HEK293 (cell line): ENCODE results near the gene STK35.
A peak's percentile ranks its signal among the peaks of the same experiment; 100 is the strongest.

Source experiments
- CTCF ChIA-PET: fragments of 350-600 bp; formaldehyde crosslinking; extraction: SDS; loops from one replicate; lab custom pipeline; 2021; ENCODE audit warnings: antibody characterized with exemption; lab: Yijun Ruan, JAX
- POLR2A ChIA-PET: fragments of 300-600 bp; formaldehyde crosslinking; extraction: SDS; loops from one replicate; lab custom pipeline; 2020; ENCODE audit warnings: antibody characterized with exemption, inconsistent platforms; lab: Yijun Ruan, JAX
- H3K27ac ChIP-seq: fragments of 200-500 bp; sonication (Bioruptor generic); 2 replicates; pipeline ENCODE4 v1.5.1; 2014; ENCODE audit warnings: low read depth, low read length, control low read depth, inconsistent platforms; ENCODE audit errors: extremely low read depth
- H3K36me3 ChIP-seq, 2 experiments: fragments of 200-500 bp in 1 of 2; sonication (Bioruptor generic) in 1 of 2; 1 replicate in 1 of 2; 2 replicates in 1 of 2; pipeline ENCODE4 v1.5.1; 2014 to 2017; ENCODE audit warnings: inconsistent platforms in 2 of 2, low read length in 2 of 2; ENCODE audit not compliant: control insufficient read depth in 2 of 2, insufficient read depth in 1 of 2
- H3K4me1 ChIP-seq: fragments of 200-500 bp; sonication (Bioruptor generic); 2 replicates; pipeline ENCODE4 v1.5.1; 2014; ENCODE audit warnings: mild to moderate bottlenecking, low read length, inconsistent platforms; ENCODE audit not compliant: control insufficient read depth, insufficient read depth
- H3K4me3 ChIP-seq: 2 replicates; pipeline ENCODE4 v1.5.1; 2011; ENCODE audit warnings: low read depth, mild to moderate bottlenecking, control low read depth, low read length, moderate library complexity
- H3K9me3 ChIP-seq: fragments of 200-500 bp; sonication (Bioruptor generic); 2 replicates; pipeline ENCODE4 v1.5.1; 2014; ENCODE audit warnings: low read depth, low read length, inconsistent platforms; ENCODE audit not compliant: control insufficient read depth, insufficient read depth
- FEZF1 ChIP-seq: fragments of 450-650 bp; formaldehyde crosslinking; IDR thresholded peaks from 2 replicates; pipeline ENCODE4 v1.5.1; 2016; ENCODE audit warnings: missing biosample characterization, missing genetic modification characterization
- PRDM1 ChIP-seq: fragments of 450-650 bp; formaldehyde crosslinking; IDR thresholded peaks from 2 replicates; pipeline ENCODE4; 2016; ENCODE audit warnings: missing biosample characterization, missing genetic modification characterization
- PRDM4 ChIP-seq: fragments of 450-650 bp; formaldehyde crosslinking; IDR thresholded peaks from 2 replicates; pipeline ENCODE4 v1.5.1; 2017; ENCODE audit warnings: missing biosample characterization, missing genetic modification characterization
- REST ChIP-seq: fragments of 450-650 bp; formaldehyde crosslinking; IDR thresholded peaks from 2 replicates; pipeline ENCODE4 v1.5.1; 2016; ENCODE audit warnings: missing biosample characterization, missing genetic modification characterization
- SCRT2 ChIP-seq: fragments of 450-650 bp; formaldehyde crosslinking; IDR thresholded peaks from 2 replicates; pipeline ENCODE4 v1.5.1; 2016; ENCODE audit warnings: missing biosample characterization, missing genetic modification characterization
- ZBTB20 ChIP-seq: fragments of 450-650 bp; formaldehyde crosslinking; IDR thresholded peaks from 2 replicates; pipeline ENCODE4 v1.5.1; 2016; ENCODE audit warnings: missing biosample characterization, missing genetic modification characterization
- ZFP37 ChIP-seq: fragments of 450-650 bp; formaldehyde crosslinking; IDR thresholded peaks from 2 replicates; pipeline ENCODE4 v1.5.1; 2016; ENCODE audit warnings: missing biosample characterization, missing genetic modification characterization
- ZFP41 ChIP-seq: fragments of 450-650 bp; formaldehyde crosslinking; IDR thresholded peaks from 2 replicates; pipeline ENCODE4 v1.5.1; 2016; ENCODE audit warnings: missing biosample characterization, missing genetic modification characterization, borderline replicate concordance
- ZNF202 ChIP-seq: fragments of 450-650 bp; formaldehyde crosslinking; IDR thresholded peaks from 2 replicates; pipeline ENCODE4 v1.5.1; 2016; ENCODE audit warnings: missing biosample characterization, missing genetic modification characterization, borderline replicate concordance
- ZNF26 ChIP-seq: fragments of 450-650 bp; formaldehyde crosslinking; IDR thresholded peaks from 2 replicates; pipeline ENCODE4 v1.5.1; 2016; ENCODE audit warnings: missing biosample characterization, missing genetic modification characterization
- ZNF280C ChIP-seq: fragments of 450-650 bp; formaldehyde crosslinking; IDR thresholded peaks from 2 replicates; pipeline ENCODE4 v1.5.1; 2016; ENCODE audit warnings: missing biosample characterization, missing genetic modification characterization
- ZNF335 ChIP-seq: fragments of 450-650 bp; formaldehyde crosslinking; conservative IDR thresholded peaks from 2 replicates; pipeline ENCODE4 v1.5.1; 2016; ENCODE audit warnings: missing biosample characterization, missing genetic modification characterization
- ZNF362 ChIP-seq: fragments of 450-650 bp; formaldehyde crosslinking; IDR thresholded peaks from 2 replicates; pipeline ENCODE4 v1.5.1; 2016; ENCODE audit warnings: missing biosample characterization, missing genetic modification characterization
- ZNF366 ChIP-seq: fragments of 450-650 bp; formaldehyde crosslinking; conservative IDR thresholded peaks from 2 replicates; pipeline ENCODE4 v1.5.1; 2016; ENCODE audit warnings: missing biosample characterization, missing genetic modification characterization
- ZNF37A ChIP-seq: fragments of 450-650 bp; IDR thresholded peaks from 2 replicates; pipeline ENCODE4 v1.5.1; 2018; ENCODE audit warnings: missing biosample characterization, missing genetic modification characterization
- ZNF777 ChIP-seq: fragments of 450-650 bp; formaldehyde crosslinking; IDR thresholded peaks from 2 replicates; pipeline ENCODE4 v1.5.1; 2017; ENCODE audit warnings: missing biosample characterization, missing genetic modification characterization, borderline replicate concordance
- ZNF791 ChIP-seq: fragments of 450-650 bp; formaldehyde crosslinking; IDR thresholded peaks from 2 replicates; pipeline ENCODE4 v1.5.1; 2016; ENCODE audit warnings: missing biosample characterization, missing genetic modification characterization
- ZNF792 ChIP-seq: fragments of 450-650 bp; formaldehyde crosslinking; IDR thresholded peaks from 2 replicates; pipeline ENCODE4 v1.5.1; 2016; ENCODE audit warnings: missing biosample characterization, missing genetic modification characterization
- ZNF843 ChIP-seq: fragments of 450-650 bp; formaldehyde crosslinking; IDR thresholded peaks from 2 replicates; pipeline ENCODE4 v1.5.1; 2016; ENCODE audit warnings: missing biosample characterization, missing genetic modification characterization
- ZSCAN16 ChIP-seq: fragments of 450-650 bp; formaldehyde crosslinking; IDR thresholded peaks from 2 replicates; pipeline ENCODE4 v1.5.1; 2016; ENCODE audit warnings: missing biosample characterization, missing genetic modification characterization
- TF ChIP-seq, protein P1 (sequence below): fragments of 450-650 bp; formaldehyde crosslinking; IDR thresholded peaks from 2 replicates; pipeline ENCODE4 v1.5.1; 2016; ENCODE audit warnings: missing biosample characterization, missing genetic modification characterization

The STK35 gene

DNA sequence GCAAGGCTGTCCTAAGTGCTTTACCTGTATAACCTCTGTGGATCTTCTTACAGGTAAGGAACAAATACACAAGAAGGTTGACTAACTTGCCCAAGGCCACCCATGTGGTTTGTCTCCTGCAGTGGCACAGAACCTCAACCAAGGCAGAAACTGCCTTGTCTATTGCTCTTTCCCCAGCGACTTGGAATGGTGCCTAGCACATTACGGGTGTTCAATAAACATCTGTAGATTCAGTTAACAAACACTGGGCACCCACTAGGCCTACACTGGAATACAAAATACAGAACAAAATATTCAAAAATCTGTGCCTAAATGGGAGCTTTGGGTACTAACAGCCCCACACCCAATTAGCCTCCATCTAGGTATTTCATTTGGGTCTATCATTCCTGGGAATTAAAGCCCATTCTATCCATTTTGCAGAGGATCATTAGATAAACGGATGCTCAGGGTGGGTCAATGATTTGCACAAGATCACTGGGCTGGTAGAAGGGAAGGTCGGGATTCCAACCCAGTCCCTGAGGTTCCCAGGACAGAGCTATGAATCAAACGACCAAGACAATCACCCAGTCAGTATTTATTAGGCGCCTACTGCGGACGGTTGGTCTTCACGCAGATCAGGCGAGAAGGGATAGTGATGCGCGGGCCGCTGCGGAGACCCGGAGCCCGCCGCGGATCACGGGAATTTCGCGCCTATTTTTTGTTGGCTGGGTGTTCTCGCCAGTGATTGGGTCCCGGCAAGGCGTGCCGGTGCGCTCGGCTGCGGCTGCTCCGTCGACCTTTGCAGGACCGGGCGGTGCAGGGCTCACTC is at the start of gene STK35:
Gene STK35 (plus strand): TSS at position 771 of the 808 bp plus-strand sequence. CDS start 55 bp downstream, outside the sequence.
- Histone ChIP-seq H3K27ac (peak within 1 kb of the TSS; percentile 98), H3K4me3 (peak within 1 kb of the TSS; percentile 85), H3K4me1 (peaks cover 14% of the 10 kb centered on the region), H3K36me3 (peaks cover 9 to 25% of the 10 kb centered on the region in 2 experiments), H3K9me3 (no peaks in the 10 kb centered on the region)
- ChIA-PET CTCF (interaction anchor here (0.6 to 1.1 kb wide), 3 partner anchors 8 to 32 kb away, joined by 3 to 4 read pairs (median 4); no protein-coding TSS in a partner anchor), POLR2A (interaction anchor here (1.6 to 2.9 kb wide), 3 partner anchors 8 to 19 kb away, joined by 5 to 15 read pairs (median 10); no protein-coding TSS in a partner anchor)
- peak; percentile 87 for TF ChIP-seq FEZF1 (tag by site-specific recombination)
- peak; percentile 58; the same call in 1 of the 2 replicates for TF ChIP-seq ZNF362 (tag by site-specific recombination)
- TF ChIP-seq REST, result 0 out of 2 replicates have a peak, but pooled peaks have one; percentile 3
- 0 out of 2 replicates have a peak, but pooled peaks have one; percentile 64 for TF ChIP-seq ZNF792 (tag by site-specific recombination)
- TF ChIP-seq PRDM1, result no peak
- peak; percentile 49; the same call in 1 of the 2 replicates for TF ChIP-seq ZNF366 (tag by site-specific recombination)
- TF ChIP-seq SCRT2 (tag by site-specific recombination), result peak; percentile 43; the same call in 1 of the 2 replicates
- 0 out of 2 replicates have a peak, but pooled peaks have one; percentile 70 for TF ChIP-seq ZSCAN16
- TF ChIP-seq ZFP37 (tag by site-specific recombination), result no peak
- TF ChIP-seq ZNF335, result peak; percentile 82

GRCh38 chr20:2051946-2052345 is 49.7 kb upstream of the STK35 start:
- ChIA-PET POLR2A (no interaction called here), CTCF (interaction anchor here (0.8 to 1.7 kb wide), 3 partner anchors 8 to 121 kb away, joined by 3 to 6 read pairs (median 5); no protein-coding TSS in a partner anchor)
- H3K4me1 ChIP-seq, result no peaks in the 10 kb centered on the region
- no peak overlapping the region for H3K4me3 ChIP-seq
- H3K27ac ChIP-seq, result no peak overlapping the region
- H3K9me3 ChIP-seq, result no peaks in the 10 kb centered on the region
- no peaks in the 10 kb centered on the region for H3K36me3 ChIP-seq
- TF ChIP-seq ZNF843 (no peak), ZNF280C (tag by site-specific recombination) (no peak), ZBTB20 (tag by site-specific recombination) (no peak), ZNF202 (no peak), ZFP41 (no peak), ZNF37A (tag by site-specific recombination) (no peak), ZNF777 (tag by site-specific recombination) (no peak), PRDM4 (tag by site-specific recombination) (no peak), ZNF26 (tag by site-specific recombination) (no peak), ZNF791 (tag by site-specific recombination) (no peak)
- TF ChIP-seq, protein P1, sequence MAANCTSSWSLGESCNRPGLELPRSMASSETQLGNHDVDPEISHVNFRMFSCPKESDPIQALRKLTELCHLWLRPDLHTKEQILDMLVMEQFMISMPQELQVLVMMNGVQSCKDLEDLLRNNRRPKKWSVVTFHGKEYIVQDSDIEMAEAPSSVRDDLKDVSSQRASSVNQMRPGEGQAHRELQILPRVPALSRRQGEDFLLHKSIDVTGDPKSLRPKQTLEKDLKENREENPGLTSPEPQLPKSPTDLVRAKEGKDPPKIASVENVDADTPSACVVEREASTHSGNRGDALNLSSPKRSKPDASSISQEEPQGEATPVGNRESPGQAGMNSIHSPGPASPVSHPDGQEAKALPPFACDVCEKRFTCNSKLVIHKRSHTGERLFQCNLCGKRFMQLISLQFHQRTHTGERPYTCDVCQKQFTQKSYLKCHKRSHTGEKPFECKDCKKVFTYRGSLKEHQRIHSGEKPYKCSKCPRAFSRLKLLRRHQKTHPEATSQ (tag by site-specific recombination), result no peak
